ENCODE measurements around the gene LATS2.
"Not testable (repeated sequence)": the region's sequence is repeated elsewhere in the genome, so short reads cannot be mapped to it uniquely, and the experiment has no call there.

The LATS2 gene

DNA sequence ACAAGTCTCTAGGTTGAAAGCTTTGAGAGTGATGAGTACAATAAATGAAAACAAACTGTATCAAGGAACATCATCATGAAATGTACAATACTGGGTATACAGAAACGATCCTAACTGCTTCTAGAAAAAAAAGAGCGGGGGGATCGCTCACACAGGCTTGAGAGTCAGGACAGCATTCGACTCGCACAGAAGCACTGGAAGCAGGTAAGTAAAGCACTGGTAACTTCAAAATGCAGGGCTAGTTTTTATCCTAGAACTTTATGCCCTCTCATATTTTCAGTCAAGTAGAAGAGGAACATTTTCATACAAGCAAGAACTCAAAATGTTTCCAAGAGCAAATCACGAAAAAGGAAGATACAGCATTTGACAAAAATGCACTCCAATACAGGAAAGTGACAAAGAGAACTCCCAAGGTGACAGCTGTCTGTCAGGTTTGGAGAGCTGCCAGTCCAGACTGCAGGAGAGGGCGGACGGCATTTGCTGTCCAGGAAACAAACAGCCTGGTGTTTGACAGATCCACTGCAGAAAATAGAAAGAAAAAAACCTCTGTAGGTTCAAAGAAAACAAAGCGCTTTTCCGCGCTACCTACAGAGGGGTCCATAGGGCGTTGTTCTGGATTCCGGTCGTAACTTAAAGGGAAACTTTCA is 100.6 kb downstream of the LATS2 start:
- DNase-seq (ENCODE audit: low spot score) = no peak

DNA sequence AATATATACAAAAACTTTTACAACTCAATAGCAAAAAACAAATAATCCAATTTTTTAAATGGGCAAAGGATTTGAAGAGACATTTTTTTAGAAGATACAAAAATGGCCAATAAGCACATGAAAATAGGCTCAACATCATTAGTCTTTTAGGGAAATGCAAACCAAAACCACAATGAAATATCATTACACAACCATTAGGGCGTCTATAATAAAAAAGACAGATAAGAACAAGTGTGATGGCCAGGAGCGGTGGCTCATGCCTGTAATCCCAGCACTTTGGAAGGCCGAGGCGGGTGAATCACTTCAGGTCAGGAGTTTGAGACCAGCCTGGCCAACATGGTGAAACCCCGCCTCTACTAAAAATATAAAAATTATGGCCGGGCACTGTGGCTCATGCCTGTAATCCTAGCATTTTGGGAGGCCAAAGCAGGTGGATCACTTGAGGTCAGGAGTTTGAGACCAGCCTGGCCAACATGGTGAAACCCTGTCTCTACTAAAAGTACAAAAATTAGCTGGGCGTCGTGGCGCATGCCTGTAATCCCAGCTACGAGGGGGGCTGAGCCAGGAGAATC is 104.3 kb downstream of the LATS2 start:
- DNase-seq (ENCODE audit: low spot score) = not testable (repeated sequence)

DNA sequence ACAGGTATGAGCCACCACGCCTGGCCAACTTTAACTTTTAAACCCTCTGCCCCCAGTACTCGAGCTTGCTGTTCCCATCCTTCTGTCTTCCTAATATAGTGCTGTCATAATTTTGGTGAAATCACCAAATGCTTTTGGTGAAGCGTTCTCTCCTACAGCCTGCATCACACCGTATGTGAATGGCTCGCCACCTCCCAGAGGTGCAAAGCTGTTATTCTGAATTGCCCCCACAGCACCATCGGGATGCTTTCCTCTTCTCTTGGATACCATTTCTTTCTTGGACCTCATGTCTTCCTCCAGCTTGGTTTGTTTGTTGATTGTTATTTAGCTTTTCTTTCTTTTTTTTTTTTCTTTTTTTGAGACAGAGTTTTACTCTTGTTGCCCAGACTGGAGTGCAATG is 105.9 kb downstream of the LATS2 start:
- no peak for DNase-seq (ENCODE audit: low spot score)

DNA sequence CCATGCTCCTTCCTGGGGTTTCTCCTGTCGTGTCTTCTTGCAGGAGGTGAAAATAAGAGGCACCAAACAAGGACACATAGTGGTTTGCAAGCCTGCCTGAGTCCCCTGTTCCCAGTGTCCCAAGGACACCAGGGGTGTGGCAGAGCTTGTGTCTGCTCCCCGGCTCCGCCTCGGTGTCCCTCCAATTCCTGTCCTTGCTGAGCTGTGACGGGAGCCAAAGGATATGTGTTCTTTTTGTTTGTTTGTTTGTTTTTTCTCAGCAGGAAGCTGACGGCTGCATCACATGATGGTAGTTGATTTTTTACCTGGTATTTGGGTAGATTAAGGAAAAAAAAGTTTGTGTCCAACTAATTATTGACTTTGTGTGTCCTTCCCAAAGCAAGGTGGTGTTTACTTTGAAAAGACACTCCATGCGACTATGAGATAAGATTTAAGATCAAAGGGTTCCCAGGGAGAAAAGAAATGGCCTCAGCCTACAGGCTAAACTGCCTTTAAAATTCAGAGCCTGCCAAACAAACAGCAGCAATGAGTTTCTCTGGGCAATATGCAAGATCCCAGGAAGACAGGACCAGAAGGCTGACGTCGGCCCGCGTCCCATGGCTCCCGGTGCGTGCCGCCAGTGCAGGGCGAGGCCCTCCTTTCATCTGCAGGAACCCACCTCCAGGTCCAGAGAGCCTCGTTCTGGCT is 108.0 kb downstream of the LATS2 start:
- no peak for DNase-seq (ENCODE audit: low spot score)

DNA sequence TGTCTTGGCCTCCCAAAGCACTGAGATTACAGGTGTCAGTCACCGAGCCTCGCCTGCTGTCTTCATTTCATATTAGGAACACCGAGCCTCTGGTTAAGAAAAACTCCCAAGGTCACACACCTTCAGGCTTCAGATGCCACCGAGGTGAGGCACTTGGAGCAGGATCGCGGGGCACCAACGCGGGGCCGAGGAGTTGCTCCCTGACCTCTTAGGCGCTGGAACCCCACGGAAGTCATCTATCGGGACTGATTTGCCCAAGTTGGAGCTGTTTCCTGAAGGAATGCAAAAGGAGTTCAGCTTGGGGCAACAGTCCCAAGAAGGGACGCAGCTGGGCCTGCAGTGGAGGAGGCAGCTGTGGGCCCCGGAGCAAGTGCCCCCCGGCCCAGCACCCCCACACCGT is 108.5 kb downstream of the LATS2 start:
- no peak for DNase-seq (ENCODE audit: low spot score)

DNA sequence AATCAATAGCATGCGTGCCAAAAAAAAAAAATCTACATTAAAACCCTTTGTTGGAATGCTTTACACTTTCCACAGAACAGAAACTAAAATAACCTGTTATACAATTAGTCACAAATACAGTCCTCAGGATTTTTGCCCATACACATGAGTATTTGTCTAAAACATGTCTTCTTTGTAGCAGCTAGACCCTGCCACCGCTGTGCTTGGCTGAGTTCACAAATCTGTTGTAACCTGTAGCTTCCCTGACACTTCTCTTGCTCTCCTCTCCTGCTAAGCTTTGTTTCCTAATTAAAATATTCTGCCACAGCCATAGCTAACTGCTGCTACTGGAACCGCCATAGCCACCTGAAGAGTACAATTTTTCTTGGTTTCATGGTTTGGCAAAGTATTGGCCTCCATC is 113.4 kb downstream of the LATS2 start:
- DNase-seq (ENCODE audit: low spot score) = not testable (repeated sequence)

DNA sequence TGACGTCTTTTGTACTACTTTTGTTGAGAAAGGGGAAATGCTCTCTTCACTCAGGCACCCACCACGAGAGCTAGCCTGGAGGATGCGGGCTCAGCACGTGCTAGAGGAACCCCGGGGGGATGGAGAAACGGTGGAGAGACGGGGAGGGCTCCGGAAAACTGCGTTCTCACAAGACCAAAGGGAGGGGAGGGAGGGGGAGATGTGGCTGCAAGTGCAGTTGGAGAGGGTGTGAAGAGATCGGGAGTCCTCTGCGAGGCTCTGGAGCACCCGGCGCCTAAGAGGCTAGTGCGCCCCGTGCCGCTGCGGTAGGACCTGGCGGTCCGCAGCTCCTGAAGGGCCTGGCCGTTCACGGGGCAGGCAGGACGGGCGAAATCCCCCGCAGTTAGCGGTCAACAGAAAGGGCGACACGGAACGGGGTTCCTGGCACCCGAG is 115.4 kb downstream of the LATS2 start:
- DNase-seq (ENCODE audit: low spot score) = no peak

DNA sequence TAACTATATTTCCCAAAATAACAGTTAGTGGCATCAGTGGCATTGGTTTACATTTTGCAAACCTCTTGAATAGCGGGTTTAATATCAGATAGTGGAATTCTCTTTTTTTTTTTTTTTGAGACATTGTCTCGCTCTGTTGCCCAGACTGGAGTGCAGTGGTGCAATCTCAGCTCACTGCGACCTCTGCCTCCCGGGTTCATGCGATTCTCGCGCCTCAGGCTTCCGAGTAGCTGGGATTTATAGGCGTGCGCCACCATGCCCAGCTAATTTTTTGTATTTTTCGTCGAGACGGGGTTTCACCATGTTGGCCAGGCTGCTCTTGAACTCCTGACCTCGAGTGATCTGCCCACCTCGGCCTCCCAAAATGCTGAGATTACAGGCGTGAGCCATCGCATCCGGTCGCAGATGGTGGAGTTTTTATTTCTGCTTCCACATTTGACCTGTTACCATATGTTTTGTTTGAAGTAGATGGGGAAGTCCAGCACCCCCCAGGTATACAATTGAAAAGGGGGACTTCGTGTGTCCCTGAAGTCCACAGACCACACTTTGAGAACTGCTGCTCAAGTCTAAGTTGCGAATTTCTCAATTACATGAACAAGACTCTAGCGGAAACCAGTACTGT is 118.3 kb downstream of the LATS2 start:
- DNase-seq (ENCODE audit: low spot score) = no peak

DNA sequence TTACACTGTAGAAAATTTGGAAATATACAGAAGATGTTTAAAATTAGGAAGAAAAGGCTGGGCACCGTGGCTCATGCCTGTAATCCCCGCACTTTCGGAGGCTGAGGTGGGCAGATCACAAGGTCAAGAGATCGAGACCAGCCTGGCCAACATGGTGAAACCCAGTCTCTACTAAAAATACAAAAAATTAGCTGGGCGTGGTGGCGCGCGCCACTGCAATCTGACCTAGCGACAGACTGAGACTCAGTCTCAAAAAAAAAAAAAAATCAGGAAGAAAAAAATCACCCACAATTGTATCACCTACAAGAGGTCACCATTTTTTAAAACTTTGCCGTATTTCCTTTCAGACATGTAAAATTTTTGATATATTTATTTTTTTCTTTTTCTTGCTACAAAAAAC is 120.9 kb downstream of the LATS2 start:
- not testable (repeated sequence) for DNase-seq (ENCODE audit: low spot score)

DNA sequence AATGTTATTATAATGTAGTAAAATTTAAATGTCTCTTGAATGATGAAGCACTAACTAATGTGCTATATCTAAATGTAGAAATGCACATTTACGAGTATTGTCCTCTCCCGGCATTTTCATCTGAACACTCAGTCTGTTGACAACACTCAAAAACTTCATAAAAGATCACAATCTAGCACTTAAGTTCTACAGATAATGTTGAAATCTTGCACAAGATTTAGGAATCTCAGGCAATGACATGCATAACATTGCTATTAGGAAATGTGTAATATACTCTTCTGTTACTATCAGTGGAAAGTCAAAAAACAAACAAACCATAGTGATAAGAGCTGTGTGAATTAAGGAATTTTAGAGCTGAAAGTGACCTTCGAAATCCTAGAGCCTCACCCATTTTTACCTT is 121.3 kb downstream of the LATS2 start:
- peak; percentile 18 for DNase-seq (ENCODE audit: low spot score)

DNA sequence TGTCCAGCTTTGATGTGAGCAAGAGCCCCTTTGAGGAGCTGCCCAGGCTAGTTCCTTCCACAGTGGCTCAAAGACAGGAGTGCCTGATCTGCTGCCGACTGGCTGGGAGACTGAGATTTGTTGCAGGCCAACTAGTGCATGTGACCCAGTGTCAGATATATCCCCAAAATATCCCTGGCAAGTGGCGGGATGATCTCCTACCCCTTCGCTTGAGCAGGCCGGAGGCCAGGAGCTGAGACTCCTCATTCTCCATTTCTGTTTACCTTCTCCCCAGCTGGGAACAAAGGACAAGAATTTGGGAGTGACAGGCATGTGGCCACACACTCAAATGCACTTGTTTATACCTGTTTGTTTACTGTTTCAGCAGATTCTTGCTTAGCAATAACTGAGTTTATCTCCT is 121.7 kb downstream of the LATS2 start:
- no peak for DNase-seq (ENCODE audit: low spot score)

DNA sequence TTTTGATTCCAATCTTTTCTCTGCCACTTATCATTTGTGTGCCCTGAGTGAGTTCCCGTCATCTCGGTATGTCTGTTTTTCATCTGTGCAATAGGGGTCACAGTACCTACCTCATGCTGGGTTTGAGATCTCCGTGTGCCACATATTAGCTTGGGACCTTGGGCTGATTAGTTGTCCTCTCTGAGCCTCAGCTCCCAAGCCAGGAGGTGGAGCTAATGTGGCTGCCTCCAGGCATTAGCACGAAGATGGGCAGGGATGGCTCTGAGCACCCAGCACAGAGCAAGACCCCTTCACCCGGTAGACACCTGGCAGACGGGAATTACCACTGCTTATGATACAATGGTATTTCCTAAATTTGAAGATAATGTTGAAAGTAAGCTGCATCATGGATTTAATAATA is 123.1 kb downstream of the LATS2 start:
- no peak for DNase-seq (ENCODE audit: low spot score)

DNA sequence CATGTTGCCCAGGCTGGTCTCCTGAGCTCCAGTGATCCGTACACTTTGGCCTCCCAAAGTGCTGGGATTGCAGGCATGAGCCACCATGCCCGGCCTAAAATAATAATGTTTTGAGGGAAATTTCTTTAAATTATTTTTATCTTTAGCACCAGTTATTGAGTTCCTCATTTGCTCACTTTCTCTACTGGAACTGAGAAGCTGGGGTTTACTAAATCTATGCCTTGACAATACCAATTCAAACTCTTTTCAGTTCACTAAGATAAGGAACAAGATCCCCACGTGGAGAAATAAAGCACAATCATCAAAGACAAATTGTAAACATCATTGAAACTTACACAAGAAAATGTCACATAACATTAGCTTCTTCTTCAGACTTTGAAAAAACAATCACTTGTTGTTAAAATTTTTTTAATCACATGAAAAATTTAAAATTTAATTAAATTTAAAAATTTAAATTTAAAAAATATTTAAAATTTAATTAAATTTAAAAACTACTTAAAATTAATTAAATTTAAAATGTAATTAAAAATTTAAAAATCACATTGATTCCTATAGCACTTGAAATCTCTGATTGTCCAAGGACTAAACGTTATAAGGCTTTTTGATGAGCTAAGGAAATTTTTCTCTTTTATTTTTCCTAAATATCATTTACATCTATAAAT is 133.7 kb downstream of the LATS2 start:
- DNase-seq (ENCODE audit: low spot score) = no peak

DNA sequence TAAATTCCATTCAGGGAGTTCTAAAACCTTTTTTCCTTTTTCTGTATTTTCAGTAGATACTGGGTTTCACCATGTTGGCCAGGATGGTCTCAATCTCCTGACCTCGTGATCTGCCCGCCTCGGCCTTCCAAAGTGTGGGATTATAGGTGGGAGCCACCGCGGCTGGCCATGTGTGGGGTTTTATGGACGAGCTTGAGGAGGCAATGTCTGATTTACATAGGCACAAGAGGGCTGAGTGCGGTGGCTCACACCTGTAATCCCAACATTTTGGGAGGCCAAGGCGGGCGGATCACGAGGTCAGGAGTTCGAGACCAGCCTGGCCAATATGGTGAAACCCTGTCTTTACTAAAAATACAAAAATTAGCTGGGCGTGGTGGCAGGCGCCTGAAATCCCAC is 136.0 kb downstream of the LATS2 start:
- not testable (repeated sequence) for DNase-seq (ENCODE audit: low spot score)

DNA sequence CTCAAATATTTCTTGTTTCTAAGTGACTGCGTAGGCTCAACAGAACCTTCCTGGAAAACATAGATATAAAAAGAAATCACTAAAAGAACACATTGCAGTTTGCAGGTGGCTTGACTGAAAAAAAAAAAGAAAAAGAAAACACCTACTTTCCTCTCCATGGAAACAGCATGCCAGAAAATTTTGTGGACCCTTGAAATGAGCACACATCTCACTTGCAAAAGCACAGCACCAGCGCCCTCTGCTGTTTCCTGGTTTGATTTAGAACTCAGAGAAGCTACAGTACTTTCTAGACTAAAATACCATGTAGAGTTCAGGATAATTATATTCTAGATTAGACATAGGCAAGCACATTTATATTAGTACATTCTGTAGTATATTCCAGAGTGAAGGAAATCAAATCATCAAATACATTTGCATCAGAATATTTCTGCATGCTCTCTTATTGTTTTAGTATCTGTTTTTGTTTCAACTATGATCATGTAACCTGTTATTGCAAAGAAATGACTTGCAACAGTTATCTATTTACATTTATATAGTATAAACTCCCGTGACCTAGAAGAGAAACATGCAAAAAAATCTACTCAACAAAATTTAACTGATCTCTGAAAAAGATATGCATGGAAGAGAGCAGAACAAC is 136.5 kb downstream of the LATS2 start:
- DNase-seq (ENCODE audit: low spot score) = peak; percentile 61

DNA sequence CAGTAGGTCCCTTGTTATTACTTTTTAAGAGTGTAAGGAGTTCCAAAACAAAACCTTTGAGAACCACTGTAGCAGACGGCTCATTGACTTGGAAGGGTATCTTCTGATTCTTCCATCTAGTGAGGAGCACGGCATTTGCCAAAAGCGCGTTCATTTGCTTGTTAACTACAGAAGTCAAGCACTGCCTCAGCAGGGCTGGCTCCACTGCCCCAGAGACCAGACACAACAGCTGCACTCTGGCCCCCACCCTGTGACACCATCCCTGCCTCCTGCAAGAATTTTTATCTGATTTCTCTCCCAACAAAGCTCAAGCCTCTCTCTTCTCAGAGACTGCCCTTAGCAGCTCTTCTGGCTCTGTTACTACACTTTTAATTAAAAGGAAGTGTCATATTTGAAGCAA is 138.1 kb downstream of the LATS2 start:
- no peak for DNase-seq (ENCODE audit: low spot score)

All from AG08395 (cell line).